Gastroesophageal sphincter (tissue), 3 donors: Measurements from ENCODE around the gene HAUS6.

Experiments
- EP300 ChIP-seq: sonication (generic); formaldehyde crosslinking; IDR thresholded peaks from one replicate; pipeline ENCODE4 v1.6.1; 2017; ENCODE audit warnings: antibody characterized with exemption, mild to moderate bottlenecking
- POLR2A ChIP-seq, 2 donors: fragments of 450-650 bp; IDR thresholded peaks; one replicate each; pipeline ENCODE4 v1.6.1; 2017; ENCODE audit warnings: antibody characterized with exemption in 2 of 2, mild to moderate bottlenecking in 2 of 2, moderate library complexity in 1 of 2
- POLR2AphosphoS5 ChIP-seq: sonication (generic); formaldehyde crosslinking; IDR thresholded peaks from one replicate; pipeline ENCODE4 v1.6.1; 2017; ENCODE audit warnings: antibody characterized with exemption
- TF ChIP-seq, protein P1 (sequence below), 4 experiments: fragments of 200-600 bp in 2 of 4; fragments of 450-650 bp in 2 of 4; sonication (generic) in 1 of 4; IDR thresholded peaks; one replicate each; pipeline ENCODE4 v1.5.1; 2017 to 2019; ENCODE audit warnings: antibody characterized with exemption in 4 of 4, mild to moderate bottlenecking in 2 of 4, moderate library complexity in 2 of 4

DNA sequence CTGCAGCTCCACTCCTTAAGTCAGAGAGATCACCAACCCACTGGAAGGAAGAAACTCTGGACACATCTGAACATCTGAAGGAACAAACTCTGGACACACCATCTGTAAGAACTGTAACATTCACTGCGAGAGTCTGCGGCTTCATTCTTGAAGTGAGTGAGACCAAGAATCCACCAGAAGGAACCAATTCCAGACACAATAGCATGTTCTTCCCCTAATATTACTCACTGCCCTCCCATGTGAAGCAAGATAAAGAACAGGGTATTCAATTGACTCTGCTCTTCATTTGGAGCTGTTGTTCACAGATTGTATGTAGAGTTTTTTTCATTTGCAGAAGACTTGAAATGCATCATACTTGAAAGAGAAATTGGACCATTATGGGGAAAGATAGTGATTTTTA, 80.5 kb downstream of the HAUS6 start:
- TF ChIP-seq, protein P1, sequence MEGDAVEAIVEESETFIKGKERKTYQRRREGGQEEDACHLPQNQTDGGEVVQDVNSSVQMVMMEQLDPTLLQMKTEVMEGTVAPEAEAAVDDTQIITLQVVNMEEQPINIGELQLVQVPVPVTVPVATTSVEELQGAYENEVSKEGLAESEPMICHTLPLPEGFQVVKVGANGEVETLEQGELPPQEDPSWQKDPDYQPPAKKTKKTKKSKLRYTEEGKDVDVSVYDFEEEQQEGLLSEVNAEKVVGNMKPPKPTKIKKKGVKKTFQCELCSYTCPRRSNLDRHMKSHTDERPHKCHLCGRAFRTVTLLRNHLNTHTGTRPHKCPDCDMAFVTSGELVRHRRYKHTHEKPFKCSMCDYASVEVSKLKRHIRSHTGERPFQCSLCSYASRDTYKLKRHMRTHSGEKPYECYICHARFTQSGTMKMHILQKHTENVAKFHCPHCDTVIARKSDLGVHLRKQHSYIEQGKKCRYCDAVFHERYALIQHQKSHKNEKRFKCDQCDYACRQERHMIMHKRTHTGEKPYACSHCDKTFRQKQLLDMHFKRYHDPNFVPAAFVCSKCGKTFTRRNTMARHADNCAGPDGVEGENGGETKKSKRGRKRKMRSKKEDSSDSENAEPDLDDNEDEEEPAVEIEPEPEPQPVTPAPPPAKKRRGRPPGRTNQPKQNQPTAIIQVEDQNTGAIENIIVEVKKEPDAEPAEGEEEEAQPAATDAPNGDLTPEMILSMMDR (IDR thresholded peaks at IDR 0.05), result no peak
- TF ChIP-seq POLR2AphosphoS5, result no peak
- TF ChIP-seq EP300, result no peak
- no peak for TF ChIP-seq POLR2A (IDR thresholded peaks at IDR 0.05)
